Transverse colon (tissue), 4 donors: ENCODE measurements around the gene KLHL29. TPM values are rescaled to one million over a fixed set of nuclear protein-coding genes. Genes with fewer than 3 reads are reported as not detected.

Source experiments
- DNase-seq: peaks from one replicate; pipeline ENCODE4 v3.0.0-alpha.2; 2019
- H3K27ac ChIP-seq, 4 donors: fragments of 200-600 bp; sonication (generic); 2 replicates each; pipeline ENCODE4 v1.5.1; 2016 to 2018; ENCODE audit warnings: inconsistent platforms in 4 of 4
- H3K27me3 ChIP-seq: fragments of 200-600 bp; sonication (generic); 2 replicates; pipeline ENCODE4 v1.5.1; 2017; ENCODE audit warnings: inconsistent platforms
- H3K36me3 ChIP-seq, 4 donors: fragments of 200-600 bp; sonication (generic); 2 replicates each; pipeline ENCODE4 v1.5.1; 2017 to 2019; ENCODE audit warnings: inconsistent platforms in 4 of 4
- H3K4me1 ChIP-seq, 4 donors: fragments of 200-600 bp; sonication (generic); 2 replicates each; pipeline ENCODE4 v1.5.1; 2017 to 2020; ENCODE audit warnings: inconsistent platforms in 4 of 4
- H3K4me3 ChIP-seq, 4 donors: fragments of 200-600 bp; sonication (generic); 1 replicate in 1 of 4; 2 replicates in 3 of 4; pipeline versions ENCODE4 v1.5.1 to v1.6.1; 2017 to 2019; ENCODE audit warnings: inconsistent platforms in 4 of 4
- H3K9me3 ChIP-seq, 2 donors: fragments of 200-600 bp; sonication (generic); 2 replicates each; pipeline ENCODE4 v1.5.1; 2017 to 2019; ENCODE audit warnings: inconsistent platforms in 2 of 2
- EP300 ChIP-seq: sonication (generic); formaldehyde crosslinking; IDR thresholded peaks from one replicate; pipeline ENCODE4 v1.6.1; 2017; ENCODE audit warnings: antibody characterized with exemption, low read depth
- POLR2A ChIP-seq: fragments of 450-650 bp; IDR thresholded peaks from one replicate; pipeline ENCODE4 v1.6.1; 2016; ENCODE audit warnings: antibody characterized with exemption, mild to moderate bottlenecking, moderate library complexity
- POLR2AphosphoS5 ChIP-seq, 3 donors: sonication (generic); formaldehyde crosslinking; IDR thresholded peaks; one replicate each; pipeline ENCODE4 v1.6.1; 2016; ENCODE audit warnings: antibody characterized with exemption in 3 of 3
- WGBS, 2 donors: methylation state at CpG; one replicate each; pipeline ENCODE4 v1.1.5; 2018; ENCODE audit warnings: low coverage in 1 of 2; 5-methylcytosine and 5-hydroxymethylcytosine counted together
- in situ Hi-C, 4 donors: fragments of 200-750 bp; cut with MboI; loops; one replicate each; pipeline versions ENCODE4 v1.15.0 to v1.15.1; 2017; ENCODE audit warnings: low sequenced_read_pairs in 3 of 4, low pct_ligation_motif_present in 1 of 4, low pct_unique_long_range_greater_than_20kb in 1 of 4
- intact Hi-C: fragments of 100-400 bp; cut with DNase I; formaldehyde crosslinking; loops from one replicate; pipeline ENCODE4 v1.15.1; 2023; ENCODE audit warnings: low total_unique reads
- total RNA-seq, 4 donors: library from RNA; depleted of rRNA; stranded (reverse); fragments of >200 nt; gene quantifications; one replicate each; pipeline ENCODE4 v1.1.0, GENCODE V29; 2016
- TF ChIP-seq, protein P1 (sequence below), 5 experiments: fragments of 200-600 bp in 3 of 5; fragments of 450-650 bp in 2 of 5; sonication (generic) in 3 of 5; IDR thresholded peaks; 1 replicate in 2 of 5; 2 replicates in 3 of 5; pipeline ENCODE4 v1.5.1; 2016 to 2017; ENCODE audit warnings: antibody characterized with exemption in 5 of 5, inconsistent platforms in 3 of 5, mild to moderate bottlenecking in 2 of 5, moderate library complexity in 1 of 5

Gene KLHL29
- total RNA-seq, 4 donors from 2014 or later, result 3.3 to 16.5 (median 5.8) TPM

DNA sequence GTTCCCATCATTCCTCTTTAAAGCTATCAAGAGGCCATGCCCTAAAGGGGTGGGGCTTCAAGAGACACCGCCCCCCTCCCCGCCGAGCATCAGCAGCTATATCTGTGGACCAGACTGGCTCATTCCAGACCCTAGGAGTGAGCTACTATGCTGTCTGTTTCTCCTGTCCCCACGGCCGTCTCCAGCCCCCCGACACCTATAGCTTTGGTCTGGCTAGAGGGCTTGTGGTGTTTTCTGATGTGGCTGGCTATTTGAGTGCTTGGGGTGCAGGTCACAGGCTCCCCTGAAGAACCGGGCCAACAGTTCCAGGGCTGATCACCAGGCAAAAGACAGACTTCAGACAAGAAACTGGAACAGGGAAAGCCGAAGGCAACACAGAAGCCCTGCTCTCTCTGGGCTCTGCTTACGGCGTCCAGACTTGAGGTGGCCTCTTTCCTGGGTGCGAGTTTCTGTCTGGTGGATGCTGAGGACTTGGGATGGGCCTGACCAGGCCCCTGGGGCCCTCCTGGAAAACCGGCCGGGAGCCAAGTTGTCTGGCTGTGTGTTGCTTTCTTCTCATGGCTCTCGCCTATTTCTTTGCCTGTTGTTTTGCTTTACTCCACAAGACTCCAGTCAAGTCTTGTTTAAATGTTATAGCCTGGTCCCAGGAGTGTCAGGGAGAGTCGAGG lies 83.6 kb downstream of the KLHL29 start:
- Histone ChIP-seq H3K4me3 (no peak overlapping the region), H3K4me1 (peaks cover 5 to 16% (median 6%) of the 10 kb centered on the region in 4 donors), H3K27me3 (no peaks in the 10 kb centered on the region), H3K27ac (peak overlapping the region in 2 of 4 donors; percentile 29 to 59), H3K36me3 (no peaks in the 10 kb centered on the region), H3K9me3 (no peaks in the 10 kb centered on the region)
- intact Hi-C loops (no loop called here), in situ Hi-C loops (no loop called here)
- 83% methylated on average over 15 of the region's 15 CpGs; no CpG with 5 or more reads in 1 of the 2 donors for WGBS, 2 donors
- TF ChIP-seq POLR2AphosphoS5 (IDR thresholded peaks at IDR 0.05) (no peak), EP300 (no peak), POLR2A (no peak)
- no peak for DNase-seq

GRCh38 chr2:23469142-23469540 lies 84.2 kb downstream of the KLHL29 start:
- in situ Hi-C loops, result no loop called here
- no peak for DNase-seq
- Histone ChIP-seq H3K4me3 (no peak overlapping the region), H3K9me3 (no peaks in the 10 kb centered on the region), H3K4me1 (peaks cover 5 to 16% (median 6%) of the 10 kb centered on the region in 4 donors), H3K27me3 (no peaks in the 10 kb centered on the region), H3K27ac (peak overlapping the region in 2 of 4 donors; percentile 29 to 59), H3K36me3 (no peaks in the 10 kb centered on the region)
- WGBS, 2 donors, result 83 to 93% methylated on average over 4 to 10 of the region's 10 CpGs
- TF ChIP-seq POLR2AphosphoS5 (IDR thresholded peaks at IDR 0.05) (no peak), POLR2A (no peak), EP300 (no peak)
- TF ChIP-seq, protein P1, sequence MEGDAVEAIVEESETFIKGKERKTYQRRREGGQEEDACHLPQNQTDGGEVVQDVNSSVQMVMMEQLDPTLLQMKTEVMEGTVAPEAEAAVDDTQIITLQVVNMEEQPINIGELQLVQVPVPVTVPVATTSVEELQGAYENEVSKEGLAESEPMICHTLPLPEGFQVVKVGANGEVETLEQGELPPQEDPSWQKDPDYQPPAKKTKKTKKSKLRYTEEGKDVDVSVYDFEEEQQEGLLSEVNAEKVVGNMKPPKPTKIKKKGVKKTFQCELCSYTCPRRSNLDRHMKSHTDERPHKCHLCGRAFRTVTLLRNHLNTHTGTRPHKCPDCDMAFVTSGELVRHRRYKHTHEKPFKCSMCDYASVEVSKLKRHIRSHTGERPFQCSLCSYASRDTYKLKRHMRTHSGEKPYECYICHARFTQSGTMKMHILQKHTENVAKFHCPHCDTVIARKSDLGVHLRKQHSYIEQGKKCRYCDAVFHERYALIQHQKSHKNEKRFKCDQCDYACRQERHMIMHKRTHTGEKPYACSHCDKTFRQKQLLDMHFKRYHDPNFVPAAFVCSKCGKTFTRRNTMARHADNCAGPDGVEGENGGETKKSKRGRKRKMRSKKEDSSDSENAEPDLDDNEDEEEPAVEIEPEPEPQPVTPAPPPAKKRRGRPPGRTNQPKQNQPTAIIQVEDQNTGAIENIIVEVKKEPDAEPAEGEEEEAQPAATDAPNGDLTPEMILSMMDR (IDR thresholded peaks at IDR 0.05), result no peak
- intact Hi-C loops, result no loop called here

GRCh38 chr2:23475036-23475435 lies 90.1 kb downstream of the KLHL29 start:
- Histone ChIP-seq H3K27me3 (no peaks in the 10 kb centered on the region), H3K4me3 (no peak overlapping the region), H3K27ac (no peak overlapping the region), H3K9me3 (no peaks in the 10 kb centered on the region), H3K4me1 (peaks cover 0 to 13% (median 4%) of the 10 kb centered on the region in 4 donors), H3K36me3 (no peaks in the 10 kb centered on the region)
- DNase-seq, result no peak
- intact Hi-C loops (no loop called here), in situ Hi-C loops (no loop called here)
- no peak for TF ChIP-seq EP300
- TF ChIP-seq, protein P1 (IDR thresholded peaks at IDR 0.05), result no peak
- no peak for TF ChIP-seq POLR2AphosphoS5 (IDR thresholded peaks at IDR 0.05)
- TF ChIP-seq POLR2A, result no peak
- 84% methylated on average over 4 of the region's 4 CpGs; no CpG with 5 or more reads in 1 of the 2 donors for WGBS, 2 donors

DNA sequence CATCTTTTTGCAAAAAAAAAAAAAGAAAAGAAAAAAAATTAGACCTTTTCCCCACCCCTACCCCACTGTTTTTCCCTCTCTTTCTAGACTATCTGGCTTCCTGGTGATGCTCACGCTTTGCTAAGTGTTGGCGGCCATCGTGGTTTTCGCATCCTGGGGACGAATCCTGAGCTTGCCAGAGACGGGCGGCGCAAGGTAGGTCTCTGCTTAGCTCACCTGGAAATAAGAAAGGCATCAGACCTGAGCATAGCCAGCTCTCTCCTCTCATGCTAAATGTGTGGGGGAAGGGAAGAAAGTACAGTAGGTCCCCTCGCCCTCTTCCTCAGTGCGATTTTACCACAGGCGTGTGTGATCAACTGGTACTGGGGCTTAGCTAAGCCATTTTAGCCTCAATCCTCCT lies 90.5 kb downstream of the KLHL29 start:
- WGBS, 2 donors, result 94 to 98% methylated on average over 8 to 11 of the region's 11 CpGs

DNA sequence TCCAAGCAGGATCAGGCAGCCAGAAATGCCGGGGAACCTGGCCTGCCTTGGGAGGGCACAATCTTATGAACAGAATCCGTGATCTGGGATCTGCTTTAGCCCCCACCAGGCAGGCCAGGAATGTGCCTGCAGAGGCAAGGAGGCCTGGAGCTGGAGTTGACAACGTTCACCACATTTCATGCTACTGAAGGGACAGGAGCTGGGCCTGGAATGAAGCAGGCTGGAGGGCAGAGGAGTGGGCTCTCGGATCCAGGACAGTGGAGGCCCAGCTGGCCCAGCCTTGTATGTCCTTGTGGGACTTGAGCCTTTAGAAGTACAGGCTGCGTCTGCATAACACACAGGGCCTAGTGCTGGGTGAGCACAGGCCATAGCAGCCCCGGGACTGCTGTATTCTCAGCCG lies 91.8 kb downstream of the KLHL29 start:
- no peak for DNase-seq
- no peaks in the 10 kb centered on the region for H3K27me3 ChIP-seq
- in situ Hi-C loops (no loop called here), intact Hi-C loops (no loop called here)
- no peaks in the 10 kb centered on the region for H3K9me3 ChIP-seq
- WGBS, 2 donors, result 57 to 84% methylated on average over 2 to 6 of the region's 7 CpGs
- H3K36me3 ChIP-seq, result no peaks in the 10 kb centered on the region
- TF ChIP-seq, protein P1 (IDR thresholded peaks at IDR 0.05), result no peak
- no peak overlapping the region for H3K4me3 ChIP-seq
- peaks cover 0 to 4% (median 0%) of the 10 kb centered on the region in 4 donors for H3K4me1 ChIP-seq
- no peak overlapping the region for H3K27ac ChIP-seq

More for the DNA sequence above, 90.5 kb downstream of the KLHL29 start:
- H3K9me3 ChIP-seq, result no peaks in the 10 kb centered on the region
- H3K36me3 ChIP-seq, result no peaks in the 10 kb centered on the region
- intact Hi-C loops (no loop called here), in situ Hi-C loops (no loop called here)
- no peak for DNase-seq
- no peaks in the 10 kb centered on the region for H3K27me3 ChIP-seq
- H3K27ac ChIP-seq, result no peak overlapping the region
- H3K4me1 ChIP-seq, result peaks cover 0 to 9% (median 1%) of the 10 kb centered on the region in 4 donors
- no peak for TF ChIP-seq POLR2AphosphoS5 (IDR thresholded peaks at IDR 0.05)
- no peak for TF ChIP-seq EP300
- no peak overlapping the region for H3K4me3 ChIP-seq
